ENCODE data around the gene LTF. TPM values are rescaled to one million over a fixed set of nuclear protein-coding genes. Genes with fewer than 3 reads are reported as not detected.
"Not testable (repeated sequence)": the region's sequence is repeated elsewhere in the genome, so short reads cannot be mapped to it uniquely, and the experiment has no call there.

Gene LTF
- total and polyA plus RNA-seq, 4 experiments from 2014 or later = not detected

DNA sequence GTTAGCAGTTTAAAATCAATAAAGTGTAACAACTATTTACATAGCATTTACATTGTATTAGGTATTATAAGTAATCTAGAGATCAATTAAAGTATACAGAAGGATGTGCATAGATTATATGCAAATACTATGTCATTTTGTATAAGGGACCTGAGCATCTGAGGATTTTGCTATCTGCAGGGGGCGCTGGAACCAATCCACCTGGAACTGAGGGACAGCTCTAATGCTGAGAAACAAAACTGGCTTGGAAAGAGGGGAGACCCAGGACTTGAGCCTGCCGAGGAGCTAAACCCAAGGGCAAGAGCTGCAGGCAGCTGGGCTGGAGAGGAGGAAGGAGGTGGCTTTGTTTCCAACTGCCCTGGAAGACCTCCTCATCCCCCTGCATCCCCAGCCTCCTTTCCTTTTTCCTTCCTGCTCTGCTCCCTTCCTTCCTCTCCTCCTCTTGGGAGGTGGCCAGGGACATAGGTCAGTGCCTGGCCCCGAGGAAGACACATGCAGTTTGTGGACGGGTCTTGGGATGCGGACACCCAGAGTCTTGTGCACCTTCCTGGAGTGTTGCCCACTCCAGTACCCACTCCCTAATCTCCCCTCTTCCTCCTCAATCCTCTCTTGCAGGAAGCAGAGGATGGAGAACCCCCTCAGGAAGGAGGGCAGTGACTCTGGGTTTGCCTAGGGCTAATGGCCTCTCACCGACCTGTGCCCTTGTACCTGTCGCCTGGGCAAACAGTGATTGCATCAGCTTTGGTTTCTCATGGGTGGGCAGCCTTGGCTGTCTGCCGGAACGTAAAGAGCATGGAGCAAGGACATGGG is 32.2 kb upstream of the LTF start:
- Histone ChIP-seq H3K4me1 (ENCODE audit: insufficient read depth, low read length) (peaks cover 10% of the 10 kb centered on the region), H3K27ac (ENCODE audit: low read depth, low read length) (no peak overlapping the region), H3K27me3 (ENCODE audit: insufficient read depth, low read length) (no peaks in the 10 kb centered on the region), H3K4me3 (ENCODE audit: low read length in 2 of 2) (no peak overlapping the region), H3K9me3 (ENCODE audit: control insufficient read depth in 1 of 2, low read length in 2 of 2) (no peaks in the 10 kb centered on the region), H3K36me3 (ENCODE audit: insufficient read depth, low read length) (no peaks in the 10 kb centered on the region)
- Mint-ChIP-seq H3K36me3 (no peaks in the 10 kb centered on the region), H3K27me3 (no peaks in the 10 kb centered on the region), H3K27ac (peak overlapping the region in 1 of 7 donors; percentile 84), H3K4me1 (peaks cover 2 to 13% (median 5%) of the 10 kb centered on the region in 4 donors), H3K9me3 (no peaks in the 10 kb centered on the region), H3K4me3 (no peak overlapping the region)
- POLR2A ChIA-PET (ENCODE audit: partially characterized antibody) = interaction anchor here (1.1 to 1.4 kb wide), 2 partner anchors 41 to 61 kb away, joined by 4 to 11 read pairs; no protein-coding TSS in a partner anchor
- DNase-seq = peak in 4 of 5 donors; percentile 26 to 40 (median 30)
- CTCF ChIA-PET (ENCODE audit: partially characterized antibody) = interaction anchor here (0.9 to 5.7 kb wide), 9 partner anchors 8 to 133 kb away, joined by 3 to 110 read pairs (median 11); no protein-coding TSS in a partner anchor
- intact Hi-C loops (cut with micrococcal nuclease) = loop anchor here (1.0 kb wide), 1 partner anchor 61 kb away; no protein-coding TSS in a partner anchor

- H3K4me3 Mint-ChIP-seq = no peak overlapping the region
- intact Hi-C loops (cut with micrococcal nuclease) = loop anchor here (1.0 kb wide), 1 partner anchor 62 kb away; no protein-coding TSS in a partner anchor
- ChIA-PET CTCF (ENCODE audit: partially characterized antibody) (interaction anchor here (0.9 to 5.7 kb wide), 8 partner anchors 7 to 134 kb away, joined by 3 to 110 read pairs (median 20); no protein-coding TSS in a partner anchor), POLR2A (ENCODE audit: partially characterized antibody) (interaction anchor here (1.4 kb wide), 1 partner anchor 42 kb away, joined by 11 read pairs; no protein-coding TSS in a partner anchor)
- Histone ChIP-seq H3K9me3 (ENCODE audit: control insufficient read depth in 1 of 2, low read length in 2 of 2) (no peaks in the 10 kb centered on the region), H3K4me3 (ENCODE audit: low read length in 2 of 2) (no peak overlapping the region), H3K27ac (ENCODE audit: low read depth, low read length) (no peak overlapping the region), H3K27me3 (ENCODE audit: insufficient read depth, low read length) (no peaks in the 10 kb centered on the region), H3K4me1 (ENCODE audit: insufficient read depth, low read length) (peaks cover 11% of the 10 kb centered on the region), H3K36me3 (ENCODE audit: insufficient read depth, low read length) (no peaks in the 10 kb centered on the region)
- H3K27ac Mint-ChIP-seq = no peak overlapping the region
- H3K4me1 Mint-ChIP-seq = peaks cover 2 to 13% (median 6%) of the 10 kb centered on the region in 4 donors
- H3K36me3 Mint-ChIP-seq = no peaks in the 10 kb centered on the region
- H3K9me3 Mint-ChIP-seq = no peaks in the 10 kb centered on the region
- DNase-seq = no peak
- no peaks in the 10 kb centered on the region for H3K27me3 Mint-ChIP-seq
These were observed 31.3 kb upstream of the LTF start for GRCh38 chr3:46495901-46496456.

- H3K9me3 Mint-ChIP-seq; H3K27ac Mint-ChIP-seq; H3K4me3 ChIP-seq (ENCODE audit: low read length in 2 of 2); H3K4me3 Mint-ChIP-seq; H3K9me3 ChIP-seq (ENCODE audit: control insufficient read depth in 1 of 2, low read length in 2 of 2); H3K27me3 Mint-ChIP-seq; DNase-seq; POLR2A ChIA-PET (ENCODE audit: partially characterized antibody); H3K36me3 ChIP-seq (ENCODE audit: insufficient read depth, low read length); H3K27me3 ChIP-seq (ENCODE audit: insufficient read depth, low read length); intact Hi-C loops (cut with micrococcal nuclease); H3K36me3 Mint-ChIP-seq; H3K27ac ChIP-seq (ENCODE audit: low read depth, low read length): not testable (repeated sequence)
- peaks cover 2 to 19% (median 9%) of the 10 kb centered on the region in 4 donors for H3K4me1 Mint-ChIP-seq
- CTCF ChIA-PET (ENCODE audit: partially characterized antibody) = interaction anchor here (12.2 kb wide), 1 partner anchor 65 kb away, joined by 331 read pairs; no protein-coding TSS in a partner anchor
- H3K4me1 ChIP-seq (ENCODE audit: insufficient read depth, low read length) = peaks cover 23% of the 10 kb centered on the region
These were observed 29.8 kb upstream of the LTF start for GRCh38 chr3:46494491-46494890.

DNA sequence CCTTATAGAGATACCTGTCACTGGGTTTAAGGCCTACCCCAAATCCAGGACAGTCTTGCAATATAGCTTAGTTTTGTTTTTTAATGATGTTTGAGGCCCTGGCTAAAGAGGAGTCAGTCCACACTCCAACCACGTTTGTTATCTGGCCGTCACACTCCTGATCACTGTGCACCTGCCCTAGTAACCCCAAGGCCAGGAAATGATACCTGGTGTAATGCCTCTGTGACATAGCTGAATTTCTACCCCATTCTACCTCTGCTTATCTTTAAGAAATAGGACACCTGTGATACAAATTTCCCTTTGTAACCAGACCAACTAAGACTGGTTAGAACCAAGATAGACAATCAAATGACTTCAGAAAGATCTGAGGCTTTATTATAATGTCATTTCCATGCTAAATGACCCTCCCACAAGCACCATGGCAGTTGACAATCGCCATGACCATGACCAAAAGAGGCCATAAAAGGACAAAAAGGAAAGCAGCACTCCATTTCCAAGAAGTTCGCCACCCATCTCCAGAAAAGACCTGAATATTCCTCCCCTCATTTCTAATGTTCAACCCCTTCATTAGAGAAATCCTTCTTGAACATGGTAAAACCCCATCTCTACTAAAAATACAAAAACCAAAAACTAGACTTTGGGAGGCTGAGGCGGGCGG is 28.3 kb upstream of the LTF start:
- CTCF ChIA-PET (ENCODE audit: partially characterized antibody) = interaction anchor here (0.6 to 12.2 kb wide), 5 partner anchors 42 to 833 kb away, joined by 3 to 331 read pairs (median 4); no protein-coding TSS in a partner anchor
- peaks cover 7 to 30% (median 18%) of the 10 kb centered on the region in 4 donors for H3K4me1 Mint-ChIP-seq
- POLR2A ChIA-PET (ENCODE audit: partially characterized antibody) = interaction anchor here (0.7 to 1.4 kb wide), 2 partner anchors 46 to 65 kb away, joined by 3 to 4 read pairs; no protein-coding TSS in a partner anchor
- H3K36me3 Mint-ChIP-seq = no peaks in the 10 kb centered on the region
- Histone ChIP-seq H3K27me3 (ENCODE audit: insufficient read depth, low read length) (no peaks in the 10 kb centered on the region), H3K4me3 (ENCODE audit: low read length in 2 of 2) (no peak overlapping the region), H3K4me1 (ENCODE audit: insufficient read depth, low read length) (peaks cover 31% of the 10 kb centered on the region), H3K9me3 (ENCODE audit: control insufficient read depth in 1 of 2, low read length in 2 of 2) (no peaks in the 10 kb centered on the region), H3K36me3 (ENCODE audit: insufficient read depth, low read length) (no peaks in the 10 kb centered on the region), H3K27ac (ENCODE audit: low read depth, low read length) (no peak overlapping the region)
- H3K4me3 Mint-ChIP-seq = no peak overlapping the region
- no peaks in the 10 kb centered on the region for H3K9me3 Mint-ChIP-seq
- H3K27me3 Mint-ChIP-seq = no peaks in the 10 kb centered on the region
- intact Hi-C loops (cut with micrococcal nuclease) = no loop called here
- H3K27ac Mint-ChIP-seq = peak overlapping the region in 2 of 7 donors; percentile 38 to 70
- DNase-seq = no peak

- no peaks in the 10 kb centered on the region for H3K9me3 ChIP-seq (ENCODE audit: control insufficient read depth in 1 of 2, low read length in 2 of 2)
- no peak overlapping the region for H3K4me3 ChIP-seq (ENCODE audit: low read length in 2 of 2)
- Mint-ChIP-seq H3K4me1 (peaks cover 5 to 17% (median 14%) of the 10 kb centered on the region in 4 donors), H3K27me3 (no peaks in the 10 kb centered on the region), H3K27ac (peak overlapping the region in 1 of 7 donors; percentile 52), H3K36me3 (no peaks in the 10 kb centered on the region), H3K9me3 (no peaks in the 10 kb centered on the region), H3K4me3 (no peak overlapping the region)
- intact Hi-C loops (cut with micrococcal nuclease) = no loop called here
- DNase-seq = no peak
- ChIA-PET CTCF (ENCODE audit: partially characterized antibody) (interaction anchor here (1.6 to 12.2 kb wide), 5 partner anchors 48 to 140 kb away, joined by 5 to 331 read pairs (median 118); no protein-coding TSS in a partner anchor), POLR2A (ENCODE audit: partially characterized antibody) (interaction anchor here (3.4 kb wide), 1 partner anchor 68 kb away, joined by 59 read pairs; no protein-coding TSS in a partner anchor)
- H3K36me3 ChIP-seq (ENCODE audit: insufficient read depth, low read length) = no peaks in the 10 kb centered on the region
- H3K27me3 ChIP-seq (ENCODE audit: insufficient read depth, low read length) = no peaks in the 10 kb centered on the region
- no peak overlapping the region for H3K27ac ChIP-seq (ENCODE audit: low read depth, low read length)
- H3K4me1 ChIP-seq (ENCODE audit: insufficient read depth, low read length) = peaks cover 22% of the 10 kb centered on the region
These were observed 26.7 kb upstream of the LTF start for GRCh38 chr3:46491089-46492070.

GRCh38 chr3:46490338-46491084 is 25.8 kb upstream of the LTF start:
- Histone ChIP-seq H3K36me3 (ENCODE audit: insufficient read depth, low read length) (no peaks in the 10 kb centered on the region), H3K4me3 (ENCODE audit: low read length in 2 of 2) (no peak overlapping the region), H3K27me3 (ENCODE audit: insufficient read depth, low read length) (no peaks in the 10 kb centered on the region), H3K4me1 (ENCODE audit: insufficient read depth, low read length) (peaks cover 22% of the 10 kb centered on the region), H3K27ac (ENCODE audit: low read depth, low read length) (no peak overlapping the region), H3K9me3 (ENCODE audit: control insufficient read depth in 1 of 2, low read length in 2 of 2) (no peaks in the 10 kb centered on the region)
- no peaks in the 10 kb centered on the region for H3K36me3 Mint-ChIP-seq
- H3K9me3 Mint-ChIP-seq = no peaks in the 10 kb centered on the region
- peaks cover 5 to 17% (median 14%) of the 10 kb centered on the region in 4 donors for H3K4me1 Mint-ChIP-seq
- intact Hi-C loops (cut with micrococcal nuclease) = no loop called here
- no peak overlapping the region for H3K4me3 Mint-ChIP-seq
- POLR2A ChIA-PET (ENCODE audit: partially characterized antibody) = interaction anchor here (0.6 to 3.4 kb wide), 4 partner anchors 49 to 514 kb away, joined by 3 to 59 read pairs (median 26); no protein-coding TSS in a partner anchor
- CTCF ChIA-PET (ENCODE audit: partially characterized antibody) = interaction anchor here (0.7 to 12.2 kb wide), 13 partner anchors 8 to 205 kb away, joined by 3 to 331 read pairs (median 20); partner anchors contain the start of genes LRRC2 and RTP3
- no peak for DNase-seq
- H3K27me3 Mint-ChIP-seq = no peaks in the 10 kb centered on the region
- H3K27ac Mint-ChIP-seq = no peak overlapping the region

Data from CD4-positive, alpha-beta memory T cell (primary cell).